Loucy (cell line): ENCODE results near the gene IQSEC2.

ENCODE experiments used
- CTCF ChIP-seq: fragments of 200-600 bp; sonication (generic); conservative IDR thresholded peaks from 2 replicates; pipeline ENCODE4 v1.5.1; 2014; ENCODE audit warnings: mild to moderate bottlenecking, antibody characterized with exemption, low read length
- EZH2phosphoT487 ChIP-seq: fragments of 200-600 bp; IDR thresholded peaks from 2 replicates; pipeline ENCODE4 v1.6.1; 2018; ENCODE audit warnings: antibody characterized with exemption, mild to moderate bottlenecking, moderate library complexity, borderline replicate concordance

DNA sequence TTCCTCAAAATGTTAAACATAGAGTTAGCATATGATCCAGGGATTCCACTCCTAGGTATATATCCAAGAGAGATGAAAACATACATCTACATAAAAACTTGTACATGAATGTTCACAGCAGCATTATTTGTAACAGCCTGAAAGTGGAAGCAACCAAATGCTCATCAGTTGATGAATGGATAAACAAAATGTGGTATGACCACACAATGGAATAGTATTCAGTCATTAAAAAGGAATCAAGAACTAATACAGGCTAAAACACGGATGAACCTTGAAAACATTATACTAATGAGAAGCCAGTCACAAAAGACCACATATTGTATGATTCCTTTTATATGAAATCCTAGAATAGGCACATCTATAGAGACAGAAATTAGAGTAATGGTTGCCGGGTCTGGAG is 42.7 kb upstream of the IQSEC2 start:
- TF ChIP-seq CTCF (no peak), EZH2phosphoT487 (no peak)
